ENCODE results near the gene TXNDC8.

TXNDC8 gene

DNA sequence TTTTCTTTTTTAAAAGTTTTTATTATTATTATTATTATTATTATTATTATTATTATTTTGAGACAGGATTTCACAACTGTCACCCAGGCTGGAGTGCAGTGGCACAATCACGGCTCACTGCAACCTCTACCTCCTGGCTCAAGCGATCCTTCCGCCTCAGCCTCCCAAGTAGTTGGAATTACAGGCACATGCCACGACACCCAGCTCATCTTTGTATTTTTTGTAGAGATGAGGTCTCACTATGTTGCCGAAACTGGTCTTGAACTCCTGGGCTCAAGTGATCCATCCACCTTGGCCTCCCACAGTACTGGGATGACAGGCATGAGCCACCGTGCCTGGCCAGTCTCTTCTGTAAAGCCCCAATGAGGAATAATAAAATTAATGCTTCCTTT, 50.4 kb downstream of the TXNDC8 start:
- Histone ChIP-seq H3K36me3 (ENCODE audit: low read depth) (no peaks in the 10 kb centered on the region), H3K27me3 (ENCODE audit: insufficient read depth, poor library complexity, severe bottlenecking) (no peaks in the 10 kb centered on the region), H3K4me3 (ENCODE audit: severe bottlenecking) (no peak overlapping the region), H3K4me1 (ENCODE audit: insufficient read depth, poor library complexity, severe bottlenecking) (peaks cover 31% of the 10 kb centered on the region), H3K9me3 (ENCODE audit: severe bottlenecking) (no peaks in the 10 kb centered on the region), H3K27ac (ENCODE audit: poor library complexity, severe bottlenecking) (peak overlapping the region; percentile 76)
- ATAC-seq (ENCODE audit: low read depth), result no peak
- TF ChIP-seq, protein P1, sequence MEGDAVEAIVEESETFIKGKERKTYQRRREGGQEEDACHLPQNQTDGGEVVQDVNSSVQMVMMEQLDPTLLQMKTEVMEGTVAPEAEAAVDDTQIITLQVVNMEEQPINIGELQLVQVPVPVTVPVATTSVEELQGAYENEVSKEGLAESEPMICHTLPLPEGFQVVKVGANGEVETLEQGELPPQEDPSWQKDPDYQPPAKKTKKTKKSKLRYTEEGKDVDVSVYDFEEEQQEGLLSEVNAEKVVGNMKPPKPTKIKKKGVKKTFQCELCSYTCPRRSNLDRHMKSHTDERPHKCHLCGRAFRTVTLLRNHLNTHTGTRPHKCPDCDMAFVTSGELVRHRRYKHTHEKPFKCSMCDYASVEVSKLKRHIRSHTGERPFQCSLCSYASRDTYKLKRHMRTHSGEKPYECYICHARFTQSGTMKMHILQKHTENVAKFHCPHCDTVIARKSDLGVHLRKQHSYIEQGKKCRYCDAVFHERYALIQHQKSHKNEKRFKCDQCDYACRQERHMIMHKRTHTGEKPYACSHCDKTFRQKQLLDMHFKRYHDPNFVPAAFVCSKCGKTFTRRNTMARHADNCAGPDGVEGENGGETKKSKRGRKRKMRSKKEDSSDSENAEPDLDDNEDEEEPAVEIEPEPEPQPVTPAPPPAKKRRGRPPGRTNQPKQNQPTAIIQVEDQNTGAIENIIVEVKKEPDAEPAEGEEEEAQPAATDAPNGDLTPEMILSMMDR (IDR thresholded peaks at IDR 0.05; ENCODE audit: poor library complexity, severe bottlenecking), result no peak
- DNase-seq (ENCODE audit: low spot score), result no peak

DNA sequence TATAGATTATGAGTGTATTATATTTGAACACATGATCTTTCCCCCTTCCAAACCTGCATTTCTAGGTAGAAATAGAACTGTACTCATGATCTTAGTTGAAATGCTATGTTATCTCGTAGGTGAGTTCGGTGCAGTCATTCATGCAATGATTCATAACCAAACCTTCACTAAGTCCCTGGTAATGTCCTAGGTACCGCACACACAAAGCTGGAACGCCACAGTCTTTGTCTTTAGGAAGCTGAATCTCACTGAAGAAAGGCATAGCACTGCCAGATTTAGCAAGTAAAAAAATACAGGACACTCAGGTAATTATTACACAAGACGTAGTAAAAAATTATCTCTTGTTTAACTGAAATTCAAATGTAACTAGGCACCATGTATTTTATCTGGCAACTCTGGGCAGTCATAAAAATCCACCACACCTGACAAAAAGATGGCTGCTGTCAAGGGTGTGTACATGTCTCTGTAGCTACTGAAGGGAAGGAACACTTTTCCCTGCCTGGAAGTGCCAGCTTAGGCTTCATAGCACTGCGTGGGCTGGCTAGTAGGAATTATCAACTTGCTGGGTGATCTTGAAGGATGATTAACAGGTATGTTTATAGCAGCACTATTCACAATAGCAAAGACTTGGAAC, 53.3 kb downstream of the TXNDC8 start:
- Histone ChIP-seq H3K9me3 (ENCODE audit: severe bottlenecking) (no peaks in the 10 kb centered on the region), H3K27me3 (ENCODE audit: insufficient read depth, poor library complexity, severe bottlenecking) (no peaks in the 10 kb centered on the region), H3K27ac (ENCODE audit: poor library complexity, severe bottlenecking) (peak overlapping the region; percentile 90), H3K4me1 (ENCODE audit: insufficient read depth, poor library complexity, severe bottlenecking) (peaks cover 27% of the 10 kb centered on the region), H3K36me3 (ENCODE audit: low read depth) (no peaks in the 10 kb centered on the region), H3K4me3 (ENCODE audit: severe bottlenecking) (no peak overlapping the region)
- TF ChIP-seq, protein P1 (IDR thresholded peaks at IDR 0.05; ENCODE audit: poor library complexity, severe bottlenecking), result no peak
- peak; percentile 32 for ATAC-seq (ENCODE audit: low read depth)
- no peak for DNase-seq (ENCODE audit: low spot score)

DNA sequence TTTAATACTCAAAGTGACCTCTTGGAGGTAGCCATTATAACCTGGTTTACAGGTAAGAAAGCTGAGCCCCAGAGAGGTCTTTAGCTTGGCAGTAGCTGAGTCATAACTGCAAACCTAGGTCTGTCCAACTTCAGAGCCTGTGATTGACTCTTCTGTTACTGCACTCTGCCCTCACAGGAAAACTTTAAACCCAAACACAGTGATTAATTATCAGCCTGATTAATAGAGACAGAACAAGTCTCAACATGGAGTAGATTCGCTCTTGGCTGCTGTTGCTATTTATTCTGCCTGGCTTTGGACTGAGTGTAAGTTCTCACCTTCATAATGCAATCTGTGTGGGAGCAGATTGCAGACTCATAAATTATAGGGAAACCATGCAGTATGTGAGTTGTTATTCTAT, 53.9 kb downstream of the TXNDC8 start:
- DNase-seq (ENCODE audit: low spot score), result no peak
- Histone ChIP-seq H3K27ac (ENCODE audit: poor library complexity, severe bottlenecking) (peak overlapping the region; percentile 90), H3K36me3 (ENCODE audit: low read depth) (no peaks in the 10 kb centered on the region), H3K9me3 (ENCODE audit: severe bottlenecking) (no peaks in the 10 kb centered on the region), H3K4me1 (ENCODE audit: insufficient read depth, poor library complexity, severe bottlenecking) (peaks cover 27% of the 10 kb centered on the region), H3K27me3 (ENCODE audit: insufficient read depth, poor library complexity, severe bottlenecking) (no peaks in the 10 kb centered on the region), H3K4me3 (ENCODE audit: severe bottlenecking) (no peak overlapping the region)
- TF ChIP-seq, protein P1 (IDR thresholded peaks at IDR 0.05; ENCODE audit: poor library complexity, severe bottlenecking), result no peak
- peak; percentile 93 for ATAC-seq (ENCODE audit: low read depth)

DNA sequence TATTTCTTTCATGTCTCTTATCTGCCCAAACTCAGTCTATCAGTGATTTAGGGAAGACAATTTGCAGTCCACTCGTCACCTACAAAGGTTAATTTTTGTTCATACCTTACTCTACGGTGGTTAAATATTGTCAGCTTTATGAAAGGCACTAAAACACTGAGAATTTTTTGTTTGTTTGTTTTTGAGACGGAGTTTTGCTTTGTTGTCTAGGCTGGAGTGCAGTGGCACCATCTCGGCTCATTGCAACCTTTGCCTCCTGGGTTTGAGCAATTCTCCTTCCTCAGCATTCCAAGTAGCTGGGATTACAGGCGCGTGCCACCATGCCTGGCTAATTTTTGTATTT, 55.0 kb downstream of the TXNDC8 start:
- H3K4me1 ChIP-seq (ENCODE audit: insufficient read depth, poor library complexity, severe bottlenecking), result peaks cover 34% of the 10 kb centered on the region
- ATAC-seq (ENCODE audit: low read depth) (no peak), DNase-seq (ENCODE audit: low spot score) (no peak)
- H3K9me3 ChIP-seq (ENCODE audit: severe bottlenecking), result no peaks in the 10 kb centered on the region
- no peaks in the 10 kb centered on the region for H3K36me3 ChIP-seq (ENCODE audit: low read depth)
- H3K27me3 ChIP-seq (ENCODE audit: insufficient read depth, poor library complexity, severe bottlenecking), result no peaks in the 10 kb centered on the region
- peak overlapping the region; percentile 90 for H3K27ac ChIP-seq (ENCODE audit: poor library complexity, severe bottlenecking)
- TF ChIP-seq, protein P1 (IDR thresholded peaks at IDR 0.05; ENCODE audit: poor library complexity, severe bottlenecking), result no peak
- no peak overlapping the region for H3K4me3 ChIP-seq (ENCODE audit: severe bottlenecking)

DNA sequence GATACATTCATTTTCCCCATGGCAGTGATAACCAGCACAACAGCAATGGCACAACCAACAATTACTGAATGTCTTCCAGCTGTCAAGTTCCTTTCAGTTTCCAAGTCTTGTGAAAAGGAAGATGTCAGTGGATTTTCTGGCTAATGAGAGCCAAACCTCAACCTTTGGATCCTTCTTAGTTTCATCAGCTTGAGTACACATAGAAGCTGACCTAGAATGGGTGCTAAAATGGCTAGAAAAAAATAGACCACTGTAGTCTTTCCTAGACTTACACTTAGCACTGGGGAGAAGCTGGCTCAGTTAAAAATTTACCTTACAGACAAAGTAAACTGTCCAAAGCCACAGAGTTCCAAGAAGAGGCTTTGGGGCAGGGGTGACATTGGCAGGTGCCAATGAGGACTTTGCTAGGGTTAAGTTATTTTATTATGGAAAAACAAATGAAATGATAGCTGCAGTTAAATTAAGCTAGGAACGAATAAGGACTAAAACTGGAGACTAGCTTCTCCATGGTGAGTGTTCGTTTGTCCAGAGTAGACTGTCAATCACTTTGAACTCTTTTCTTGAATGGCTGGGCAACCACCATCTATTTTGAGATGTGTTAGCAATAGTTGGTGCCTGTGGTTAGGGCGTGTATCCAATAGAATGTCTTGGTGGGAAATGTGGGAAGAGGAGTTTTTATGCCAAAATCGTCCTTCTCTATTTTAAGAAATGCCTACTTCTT, 55.5 kb downstream of the TXNDC8 start:
- TF ChIP-seq, protein P1 (IDR thresholded peaks at IDR 0.05; ENCODE audit: poor library complexity, severe bottlenecking), result no peak
- peak overlapping the region; percentile 90 for H3K27ac ChIP-seq (ENCODE audit: poor library complexity, severe bottlenecking)
- no peaks in the 10 kb centered on the region for H3K36me3 ChIP-seq (ENCODE audit: low read depth)
- peaks cover 39% of the 10 kb centered on the region for H3K4me1 ChIP-seq (ENCODE audit: insufficient read depth, poor library complexity, severe bottlenecking)
- no peak for DNase-seq (ENCODE audit: low spot score)
- no peak for ATAC-seq (ENCODE audit: low read depth)
- H3K27me3 ChIP-seq (ENCODE audit: insufficient read depth, poor library complexity, severe bottlenecking), result no peaks in the 10 kb centered on the region
- H3K9me3 ChIP-seq (ENCODE audit: severe bottlenecking), result no peaks in the 10 kb centered on the region
- no peak overlapping the region for H3K4me3 ChIP-seq (ENCODE audit: severe bottlenecking)
